Calu3 (cell line): ENCODE measurements around the gene CDK5R1. TPM values are rescaled to one million over a fixed set of nuclear protein-coding genes. Genes with fewer than 3 reads are reported as not detected.

Experiments used
- BruUV-seq: library from RNA; stranded (reverse); fragments of 400-500 nt; replicated peaks from 2 replicates; lab custom pipeline; 2021; lab: Mats Ljungman, UMichigan
- CTCF ChIA-PET: fragments of 300-600 bp; sonication (Branson Sonifier 250); formaldehyde crosslinking; loops from one replicate; lab custom pipeline; 2022; ENCODE audit warnings: antibody characterized with exemption; lab: Charles Lee
- DNase-seq: peaks from one replicate; pipeline ENCODE4 v3.0.0; 2022
- H3K27ac Mint-ChIP-seq: one replicate; pipeline ENCODE4 v1.8.0; 2022; ENCODE audit warnings: mixed read lengths; ENCODE audit not compliant: unreplicated experiment
- H3K27me3 Mint-ChIP-seq: one replicate; pipeline ENCODE4 v1.8.0; 2022; ENCODE audit warnings: mixed read lengths; ENCODE audit not compliant: unreplicated experiment
- H3K36me3 Mint-ChIP-seq: one replicate; pipeline ENCODE4 v1.8.0; 2022; ENCODE audit warnings: mild to moderate bottlenecking, moderate library complexity, mixed read lengths; ENCODE audit not compliant: insufficient read depth, unreplicated experiment
- H3K4me1 Mint-ChIP-seq: one replicate; pipeline ENCODE4 v1.8.0; 2022; ENCODE audit warnings: mild to moderate bottlenecking, low read depth, mixed read lengths; ENCODE audit not compliant: unreplicated experiment
- H3K4me3 Mint-ChIP-seq: one replicate; pipeline ENCODE4 v1.8.0; 2022; ENCODE audit warnings: mild to moderate bottlenecking, low read depth, moderate library complexity, mixed read lengths; ENCODE audit not compliant: unreplicated experiment
- H3K9me3 Mint-ChIP-seq: one replicate; pipeline ENCODE4 v1.8.0; 2022; ENCODE audit warnings: low read depth, mixed read lengths; ENCODE audit not compliant: unreplicated experiment
- intact Hi-C: fragments of 100-400 bp; cut with micrococcal nuclease; formaldehyde crosslinking; loops from one replicate; pipeline ENCODE4 v1.10.0; 2022; ENCODE audit not compliant: unreplicated experiment
- total RNA-seq: library from RNA; stranded (reverse); gene quantifications from 2 replicates; pipeline ENCODE4 v1.2.3, GENCODE V29; 2022
- TF ChIP-seq, protein P1 (sequence below): fragments of 200-600 bp; IDR thresholded peaks from one replicate; pipeline ENCODE4 v1.8.0; 2022; ENCODE audit warnings: antibody characterized with exemption; ENCODE audit not compliant: unreplicated experiment

CDK5R1 gene
- total RNA-seq, 1 experiment from 2014 or later = 4.3 TPM

DNA sequence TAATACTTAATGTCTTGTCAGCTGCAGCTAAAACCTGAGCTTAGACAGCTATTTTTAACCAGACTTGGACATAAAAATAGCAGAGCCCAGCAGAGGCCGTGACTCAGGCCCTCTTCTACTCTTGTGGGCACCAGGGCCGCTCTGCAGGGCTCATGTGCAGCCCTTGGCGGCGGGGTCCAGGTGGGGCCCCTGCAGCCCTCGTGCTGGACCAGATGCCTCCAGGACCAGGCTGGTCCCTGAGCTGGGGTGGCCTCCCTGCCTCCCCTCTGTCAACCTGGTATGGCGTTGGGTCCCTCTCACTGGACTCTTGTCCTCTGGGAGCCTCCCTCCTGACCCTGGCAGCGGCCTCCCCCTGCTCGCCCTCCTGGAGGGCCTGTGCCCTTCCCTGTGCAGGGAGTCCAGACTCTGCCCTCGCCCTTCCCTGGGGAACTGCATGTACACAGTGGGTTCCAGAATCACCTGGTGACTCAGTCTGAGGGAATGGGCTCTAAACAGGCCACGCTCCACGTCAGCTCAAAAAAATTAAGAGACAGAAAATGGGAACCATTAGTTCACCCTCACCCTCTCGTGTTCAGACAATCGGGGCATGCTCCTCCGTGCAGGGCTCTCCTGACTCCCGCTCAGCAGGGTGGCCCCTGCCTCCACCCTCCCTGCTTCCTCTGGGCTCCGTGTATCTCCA lies 9.7 kb downstream of the CDK5R1 start:
- H3K27me3 Mint-ChIP-seq = no peaks in the 10 kb centered on the region
- no peaks in the 10 kb centered on the region for H3K36me3 Mint-ChIP-seq
- no peak for DNase-seq
- no peak overlapping the region for H3K4me3 Mint-ChIP-seq
- no TSS peak for BruUV-seq
- no peaks in the 10 kb centered on the region for H3K9me3 Mint-ChIP-seq
- H3K27ac Mint-ChIP-seq = no peak overlapping the region
- TF ChIP-seq, protein P1, sequence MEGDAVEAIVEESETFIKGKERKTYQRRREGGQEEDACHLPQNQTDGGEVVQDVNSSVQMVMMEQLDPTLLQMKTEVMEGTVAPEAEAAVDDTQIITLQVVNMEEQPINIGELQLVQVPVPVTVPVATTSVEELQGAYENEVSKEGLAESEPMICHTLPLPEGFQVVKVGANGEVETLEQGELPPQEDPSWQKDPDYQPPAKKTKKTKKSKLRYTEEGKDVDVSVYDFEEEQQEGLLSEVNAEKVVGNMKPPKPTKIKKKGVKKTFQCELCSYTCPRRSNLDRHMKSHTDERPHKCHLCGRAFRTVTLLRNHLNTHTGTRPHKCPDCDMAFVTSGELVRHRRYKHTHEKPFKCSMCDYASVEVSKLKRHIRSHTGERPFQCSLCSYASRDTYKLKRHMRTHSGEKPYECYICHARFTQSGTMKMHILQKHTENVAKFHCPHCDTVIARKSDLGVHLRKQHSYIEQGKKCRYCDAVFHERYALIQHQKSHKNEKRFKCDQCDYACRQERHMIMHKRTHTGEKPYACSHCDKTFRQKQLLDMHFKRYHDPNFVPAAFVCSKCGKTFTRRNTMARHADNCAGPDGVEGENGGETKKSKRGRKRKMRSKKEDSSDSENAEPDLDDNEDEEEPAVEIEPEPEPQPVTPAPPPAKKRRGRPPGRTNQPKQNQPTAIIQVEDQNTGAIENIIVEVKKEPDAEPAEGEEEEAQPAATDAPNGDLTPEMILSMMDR = no peak
- intact Hi-C loops = no loop called here
- CTCF ChIA-PET = no interaction called here
- no peaks in the 10 kb centered on the region for H3K4me1 Mint-ChIP-seq

GRCh38 chr17:32497431-32498205 lies 10.8 kb downstream of the CDK5R1 start:
- CTCF ChIA-PET = no interaction called here
- no peaks in the 10 kb centered on the region for H3K4me1 Mint-ChIP-seq
- intact Hi-C loops = no loop called here

DNA sequence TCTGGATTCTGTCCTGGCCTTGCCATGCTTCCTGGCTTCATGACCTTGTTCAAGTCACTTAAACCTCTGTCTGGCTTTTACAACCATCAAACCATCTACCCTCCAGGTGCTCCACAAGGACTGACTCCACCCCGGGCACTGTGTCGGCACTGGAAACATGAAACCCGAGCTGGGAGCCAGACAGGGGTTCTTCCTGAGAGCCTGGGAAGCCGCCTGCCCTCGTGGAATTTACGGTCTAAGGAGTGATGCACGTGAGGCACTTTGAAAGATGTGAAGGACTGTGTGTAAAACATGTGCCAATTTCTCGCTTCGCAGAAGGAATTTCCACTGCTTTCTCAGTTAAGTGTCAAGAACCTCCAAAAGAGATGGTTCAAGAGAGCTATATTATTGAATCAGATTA lies 11.6 kb downstream of the CDK5R1 start:
- DNase-seq = no peak
- H3K27ac Mint-ChIP-seq = no peak overlapping the region
- H3K4me1 Mint-ChIP-seq = peaks cover 5% of the 10 kb centered on the region
- H3K36me3 Mint-ChIP-seq = no peaks in the 10 kb centered on the region
- intact Hi-C loops = no loop called here
- no TSS peak for BruUV-seq
- CTCF ChIA-PET = no interaction called here
- no peaks in the 10 kb centered on the region for H3K9me3 Mint-ChIP-seq
- no peak overlapping the region for H3K4me3 Mint-ChIP-seq
- TF ChIP-seq, protein P1 = no peak
- H3K27me3 Mint-ChIP-seq = no peaks in the 10 kb centered on the region

More at GRCh38 chr17:32497431-32498205, 10.8 kb downstream of the CDK5R1 start:
- no peak overlapping the region for H3K27ac Mint-ChIP-seq
- no TSS peak for BruUV-seq
- no peaks in the 10 kb centered on the region for H3K27me3 Mint-ChIP-seq
- no peak overlapping the region for H3K4me3 Mint-ChIP-seq
- DNase-seq = no peak
- TF ChIP-seq, protein P1 = no peak
- H3K36me3 Mint-ChIP-seq = no peaks in the 10 kb centered on the region
- no peaks in the 10 kb centered on the region for H3K9me3 Mint-ChIP-seq

DNA sequence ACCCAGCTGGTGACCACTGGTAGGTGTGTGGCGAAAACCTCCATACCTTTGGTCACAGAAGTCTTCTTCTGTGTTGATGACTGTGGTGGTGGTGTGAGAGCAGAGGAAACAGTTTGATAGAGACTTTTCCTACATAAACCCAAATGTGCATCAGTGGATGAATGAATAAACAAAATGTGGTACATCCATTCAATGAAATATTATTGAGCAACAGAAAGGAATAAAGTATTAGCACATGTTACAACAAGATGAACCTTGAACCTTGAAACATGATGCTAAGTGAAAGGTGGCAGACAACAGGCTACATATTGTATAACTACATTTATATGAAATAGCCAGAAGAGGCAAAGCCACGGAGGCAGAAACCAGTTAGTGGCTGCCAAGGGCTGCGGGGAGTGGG lies 15.2 kb downstream of the CDK5R1 start:
- no peaks in the 10 kb centered on the region for H3K27me3 Mint-ChIP-seq
- no peaks in the 10 kb centered on the region for H3K36me3 Mint-ChIP-seq
- DNase-seq = no peak
- CTCF ChIA-PET = no interaction called here
- H3K4me1 Mint-ChIP-seq = peaks cover 23% of the 10 kb centered on the region
- no peaks in the 10 kb centered on the region for H3K9me3 Mint-ChIP-seq
- BruUV-seq = no TSS peak
- no peak overlapping the region for H3K4me3 Mint-ChIP-seq
- TF ChIP-seq, protein P1 = no peak
- no peak overlapping the region for H3K27ac Mint-ChIP-seq
- intact Hi-C loops = no loop called here
